ENCODE data around the gene BIRC3. TPM values are rescaled to one million over a fixed set of nuclear protein-coding genes. Genes with fewer than 3 reads are reported as not detected.
A peak's percentile ranks its signal among the peaks of the same experiment; 100 is the strongest.

BIRC3 gene
- total and polyA plus RNA-seq, 2 of the 8 experiments (the other 6 are each of a cell fraction or from before 2014, with no cell fraction given), result 0.08 to 0.20 TPM

- POLR2A ChIA-PET (ENCODE audit: partially characterized antibody), result no interaction called here
- no peak for FAIRE-seq
- no peak overlapping the region for H2AK5ac ChIP-seq (ENCODE audit: low read depth, low read length)
Measured at GRCh38 chr11:102325088-102325487, 7.8 kb downstream of the BIRC3 start.

More at GRCh38 chr11:102325088-102325487, 7.8 kb downstream of the BIRC3 start:
- no peak overlapping the region for H3K4me2 ChIP-seq (ENCODE audit: insufficient read depth in 1 of 2, low read depth in 2 of 2, low read length in 2 of 2)
- no peak for TF ChIP-seq HDAC2 (IDR thresholded peaks at IDR 0.05; ENCODE audit: borderline replicate concordance in 1 of 2, low read depth in 2 of 2, low read length in 2 of 2)
- no peak for TF ChIP-seq MAFK (IDR thresholded peaks at IDR 0.05; ENCODE audit: low read depth, low read length)
- TF ChIP-seq SP1 (IDR thresholded peaks at IDR 0.05; ENCODE audit: low read depth, low read length), result no peak
- no peak for TF ChIP-seq SIN3A (conservative IDR thresholded peaks at IDR 0.05 in 1 of 2, IDR thresholded peaks at IDR 0.05 in 1 of 2; ENCODE audit: low read depth in 1 of 2, low read length in 2 of 2)
- peak in 1 of 3 experiments; percentile 14; a peak in 1 of 4 replicates for TF ChIP-seq CTCF (IDR thresholded peaks at IDR 0.05; ENCODE audit: control extremely low read depth in 1 of 3, insufficient read depth in 1 of 3, low read depth in 1 of 3, low read length in 3 of 3)
- no peak for TF ChIP-seq E2F6 (IDR thresholded peaks at IDR 0.05)
- no peak for TF ChIP-seq KDM5A (IDR thresholded peaks at IDR 0.05; ENCODE audit: low read length)
- no peak for TF ChIP-seq SP2 (IDR thresholded peaks at IDR 0.05; ENCODE audit: low read length)
- no peak for TF ChIP-seq GTF2F1 (IDR thresholded peaks at IDR 0.05; ENCODE audit: borderline replicate concordance, low read depth, low read length)
- no peak overlapping the region for H2BK5ac ChIP-seq (ENCODE audit: low read depth, low read length)
- H3K4me3 ChIP-seq (ENCODE audit: extremely low read depth in 1 of 4, insufficient read depth in 2 of 4, low read depth in 3 of 4, low read length in 4 of 4), result no peak overlapping the region
- no peak overlapping the region for H3K23ac ChIP-seq (ENCODE audit: insufficient read length)
- no peak overlapping the region for H2BK120ac ChIP-seq (replicated peaks; ENCODE audit: low read depth, low read length)
- no peak overlapping the region for H4K8ac ChIP-seq (ENCODE audit: extremely low read depth, insufficient read depth, low read length)
- no peaks in the 10 kb centered on the region for H3K23me2 ChIP-seq (ENCODE audit: low read depth, low read length)
- H3K18ac ChIP-seq (ENCODE audit: extremely low read depth, low read length), result no peak overlapping the region
- no peak overlapping the region for H3K56ac ChIP-seq (replicated peaks; ENCODE audit: insufficient read length, low read depth, low read length)
- no peak overlapping the region for H3K9ac ChIP-seq (replicated peaks in 1 of 4; ENCODE audit: extremely low read depth in 1 of 4, low read depth in 3 of 4, low read length in 3 of 4)
- no peaks in the 10 kb centered on the region for H3K9me3 ChIP-seq (ENCODE audit: insufficient read depth in 2 of 2, low read depth in 1 of 2, low read length in 1 of 2)
- WGBS, 2 experiments (ENCODE audit: extremely low coverage in 1 of 2, insufficient coverage in 1 of 2, insufficient read length in 1 of 2, insufficient replicate concordance in 2 of 2, low coverage in 1 of 2, low lambda C conversion rate in 2 of 2, missing lambda C conversion rate in 1 of 2), result 86% methylated on average over 3 of the region's 3 CpGs; no CpG with 5 or more reads in 1 of the 2 experiments
- no peak for DNase-seq (ENCODE audit: low read depth in 1 of 2, low spot score in 2 of 2)
- H3K14ac ChIP-seq (ENCODE audit: insufficient read length), result no peak overlapping the region
- CTCF ChIA-PET (ENCODE audit: partially characterized antibody), result interaction anchor here (0.6 to 2.1 kb wide), 5 partner anchors 11 to 1594 kb away, joined by 3 to 9 read pairs (median 4); no protein-coding TSS in a partner anchor
- no peaks in the 10 kb centered on the region for H3K27me3 ChIP-seq (replicated peaks in 1 of 4; ENCODE audit: control insufficient read depth in 3 of 4, extremely low read depth in 1 of 4, insufficient read depth in 3 of 4, low read length in 3 of 4)
- H3K36me3 ChIP-seq (ENCODE audit: control insufficient read depth in 2 of 4, insufficient read depth in 4 of 4, low read length in 3 of 4), result no peaks in the 10 kb centered on the region
- no peak overlapping the region for H2BK15ac ChIP-seq (ENCODE audit: low read length)
- no peaks in the 10 kb centered on the region for H4K20me1 ChIP-seq (replicated peaks in 1 of 2; ENCODE audit: control insufficient read depth in 1 of 2, insufficient read depth in 2 of 2, low read length in 2 of 2)
- H2AFZ ChIP-seq (ENCODE audit: low read length), result peak overlapping the region; percentile 66
- no peaks in the 10 kb centered on the region for H3K79me1 ChIP-seq (ENCODE audit: low read depth, low read length)
- H2BK12ac ChIP-seq (ENCODE audit: low read depth, low read length), result no peak overlapping the region
- H3K27ac ChIP-seq (ENCODE audit: low read depth, low read length), result no peak overlapping the region
- H2BK20ac ChIP-seq (ENCODE audit: low read length), result no peak overlapping the region
- no peak overlapping the region for H4K5ac ChIP-seq (ENCODE audit: insufficient read length, low read depth, low read length)
- no peak overlapping the region for H3K4ac ChIP-seq (replicated peaks; ENCODE audit: insufficient read length, low read depth, low read length)
- H3K79me2 ChIP-seq (ENCODE audit: control insufficient read depth in 1 of 2, insufficient read depth in 2 of 2, low read length in 2 of 2), result no peaks in the 10 kb centered on the region
- no peak overlapping the region for H4K91ac ChIP-seq (replicated peaks; ENCODE audit: insufficient read length, low read length)
- H3K4me1 ChIP-seq (replicated peaks in 1 of 4; ENCODE audit: control insufficient read depth in 3 of 4, insufficient read depth in 4 of 4, low read length in 3 of 4), result no peaks in the 10 kb centered on the region
